ENCODE data around the gene DZANK1.

DZANK1 gene

GRCh38 chr20:18496042-18496441, 29.2 kb upstream of the DZANK1 start:
- peaks cover 2% of the 10 kb centered on the region; the same call in 1 of the 2 replicates for H3K36me3 ChIP-seq
- H3K4me3 ChIP-seq (ENCODE audit: low read depth, low read length): peak overlapping the region; percentile 98
- H3K9me3 ChIP-seq: no peaks in the 10 kb centered on the region; the same call in 1 of the 2 replicates
- no peaks in the 10 kb centered on the region for H3K27me3 ChIP-seq
- TF ChIP-seq CTCF (IDR thresholded peaks at IDR 0.05; ENCODE audit: low read depth, low read length): no peak
- H3K4me1 ChIP-seq: no peaks in the 10 kb centered on the region
- DNase-seq: no peak

GRCh38 chr20:18488301-18488700, 21.5 kb upstream of the DZANK1 start:
- no peak overlapping the region for H3K4me3 ChIP-seq (ENCODE audit: low read depth, low read length)
- no peaks in the 10 kb centered on the region for H3K4me1 ChIP-seq
- no peaks in the 10 kb centered on the region for H3K27me3 ChIP-seq
- no peak for TF ChIP-seq CTCF (IDR thresholded peaks at IDR 0.05; ENCODE audit: low read depth, low read length)
- peaks cover 26% of the 10 kb centered on the region for H3K36me3 ChIP-seq
- DNase-seq: no peak
- H3K9me3 ChIP-seq: no peaks in the 10 kb centered on the region; the same call in 1 of the 2 replicates

- Histone ChIP-seq H3K9me3 (no peaks in the 10 kb centered on the region), H3K4me3 (ENCODE audit: low read depth, low read length) (no peak overlapping the region), H3K4me1 (no peaks in the 10 kb centered on the region), H3K36me3 (peaks cover 41% of the 10 kb centered on the region), H3K27me3 (no peaks in the 10 kb centered on the region)
- DNase-seq: no peak
- TF ChIP-seq CTCF (IDR thresholded peaks at IDR 0.05; ENCODE audit: low read depth, low read length): no peak
Observed at GRCh38 chr20:18481596-18481995, 14.8 kb upstream of the DZANK1 start.

GRCh38 chr20:18477821-18478220, 11.0 kb upstream of the DZANK1 start:
- Histone ChIP-seq H3K4me1 (no peaks in the 10 kb centered on the region), H3K4me3 (ENCODE audit: low read depth, low read length) (no peak overlapping the region), H3K9me3 (no peaks in the 10 kb centered on the region), H3K27me3 (no peaks in the 10 kb centered on the region), H3K36me3 (peaks cover 44% of the 10 kb centered on the region)
- no peak for TF ChIP-seq CTCF (IDR thresholded peaks at IDR 0.05; ENCODE audit: low read depth, low read length)
- DNase-seq: no peak

GRCh38 chr20:18477218-18477617, 10.4 kb upstream of the DZANK1 start:
- no peaks in the 10 kb centered on the region for H3K4me1 ChIP-seq
- H3K27me3 ChIP-seq: no peaks in the 10 kb centered on the region
- H3K4me3 ChIP-seq (ENCODE audit: low read depth, low read length): no peak overlapping the region
- peaks cover 38% of the 10 kb centered on the region for H3K36me3 ChIP-seq
- DNase-seq: no peak
- TF ChIP-seq CTCF (IDR thresholded peaks at IDR 0.05; ENCODE audit: low read depth, low read length): no peak
- H3K9me3 ChIP-seq: no peaks in the 10 kb centered on the region

- TF ChIP-seq CTCF (IDR thresholded peaks at IDR 0.05; ENCODE audit: low read depth, low read length): no peak
- Histone ChIP-seq H3K4me1 (no peaks in the 10 kb centered on the region), H3K27me3 (no peaks in the 10 kb centered on the region), H3K4me3 (ENCODE audit: low read depth, low read length) (peak overlapping the region; percentile 91), H3K36me3 (peaks cover 10% of the 10 kb centered on the region; the same call in 1 of the 2 replicates), H3K9me3 (no peaks in the 10 kb centered on the region)
- no peak for DNase-seq
Observed at GRCh38 chr20:18466574-18466893, 296 bp downstream of the DZANK1 start.
